ENCODE data around the gene SPIN4.

SPIN4 gene

GRCh38 chrX:63299596-63299995 is 51.5 kb downstream of the SPIN4 start:
- Histone ChIP-seq H3K36me3 (ENCODE audit: insufficient read depth, low read length) (no peaks in the 10 kb centered on the region), H2AFZ (ENCODE audit: low read length) (no peak overlapping the region), H3K4me1 (ENCODE audit: insufficient read depth, low read length, severe bottlenecking) (no peaks in the 10 kb centered on the region), H3K27ac (ENCODE audit: low read depth, low read length, poor library complexity, severe bottlenecking) (no peak overlapping the region), H3K27me3 (ENCODE audit: insufficient read depth, low read length) (no peaks in the 10 kb centered on the region), H3K4me3 (ENCODE audit: low read depth, low read length, poor library complexity, severe bottlenecking) (no peak overlapping the region), H3K9ac (ENCODE audit: low read length) (no peak overlapping the region), H3K9me3 (ENCODE audit: low read length) (no peaks in the 10 kb centered on the region), H3K4me2 (ENCODE audit: low read length) (no peak overlapping the region), H4K20me1 (ENCODE audit: insufficient read depth, low read length) (no peaks in the 10 kb centered on the region), H3K79me2 (ENCODE audit: insufficient read depth, low read length) (no peaks in the 10 kb centered on the region), H3K9me2 (ENCODE audit: low read depth, low read length) (no peaks in the 10 kb centered on the region), H3F3A (ENCODE audit: insufficient read depth, low read length) (no peaks in the 10 kb centered on the region)
- TF ChIP-seq EZH2 (IDR thresholded peaks at IDR 0.05; ENCODE audit: borderline replicate concordance, low read length) (no peak), CTCF (IDR thresholded peaks at IDR 0.05; ENCODE audit: low read length) (no peak)

Measured in OCI-LY1 (cell line).